NCI-H460 (cell line): ENCODE measurements around the gene TBC1D16. TPM values are rescaled to one million over a fixed set of nuclear protein-coding genes. Genes with fewer than 3 reads are reported as not detected.
A peak's percentile ranks its signal among the peaks of the same experiment; 100 is the strongest.
"Not testable (repeated sequence)": the region's sequence is repeated elsewhere in the genome, so short reads cannot be mapped to it uniquely, and the experiment has no call there.

Experiments
- DNase-seq: peaks from one replicate; pipeline ENCODE4 v3.0.0-alpha.2; 2016; ENCODE audit warnings: low read depth; ENCODE audit errors: extremely low read depth
- total RNA-seq: library from RNA; depleted of rRNA; stranded (reverse); fragments of >200 nt; shearing (Covaris generic); gene quantifications from 2 replicates; pipeline ENCODE4 v1.2.3, GENCODE V29; 2014

TBC1D16 gene
- total RNA-seq, 1 experiment from 2014 or later: 12.4 TPM

DNA sequence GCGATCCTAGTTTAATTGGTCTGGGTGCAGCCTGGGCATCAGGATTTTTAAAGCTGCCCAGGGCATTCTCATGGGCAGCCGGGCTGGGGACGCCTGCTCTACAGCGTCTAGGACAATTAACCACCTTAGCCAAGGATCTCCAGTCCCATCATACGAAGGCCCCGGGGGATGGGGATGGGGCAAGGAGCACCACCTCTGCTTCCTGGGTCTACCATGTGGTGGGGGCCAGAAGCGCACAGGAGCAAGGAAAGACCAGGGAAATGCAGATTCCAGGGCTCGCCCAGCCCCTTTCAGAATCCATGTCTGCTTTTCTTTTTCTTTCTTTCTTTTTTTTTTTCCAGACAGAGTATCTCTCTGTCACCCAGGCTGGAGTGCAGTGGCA, 29.3 kb downstream of the TBC1D16 start:
- no peak for DNase-seq

GRCh38 chr17:80005360-80006338, 30.0 kb downstream of the TBC1D16 start:
- DNase-seq: peak; percentile 36

DNA sequence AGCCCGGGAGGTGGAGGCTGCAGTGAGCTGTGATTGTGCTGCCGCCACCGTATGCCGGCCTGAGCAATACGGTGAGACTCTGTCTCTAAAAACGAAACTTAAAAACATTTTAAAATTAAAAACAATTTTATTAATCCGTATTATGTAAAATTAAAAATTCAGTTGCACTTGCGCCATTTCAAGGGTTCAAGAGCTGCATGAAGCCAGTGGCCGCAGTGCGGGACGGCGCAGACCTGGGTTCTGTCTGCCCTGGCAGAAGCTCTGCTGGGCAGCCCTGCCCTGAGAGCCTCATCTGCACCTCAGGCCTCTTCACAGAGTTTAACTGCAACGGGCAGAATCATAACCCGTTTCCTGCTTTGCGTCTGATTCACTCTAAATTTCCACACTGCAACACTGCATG, 31.7 kb downstream of the TBC1D16 start:
- DNase-seq: no peak

- DNase-seq: no peak
Observed at GRCh38 chr17:80002690-80003490, 32.8 kb downstream of the TBC1D16 start.

DNA sequence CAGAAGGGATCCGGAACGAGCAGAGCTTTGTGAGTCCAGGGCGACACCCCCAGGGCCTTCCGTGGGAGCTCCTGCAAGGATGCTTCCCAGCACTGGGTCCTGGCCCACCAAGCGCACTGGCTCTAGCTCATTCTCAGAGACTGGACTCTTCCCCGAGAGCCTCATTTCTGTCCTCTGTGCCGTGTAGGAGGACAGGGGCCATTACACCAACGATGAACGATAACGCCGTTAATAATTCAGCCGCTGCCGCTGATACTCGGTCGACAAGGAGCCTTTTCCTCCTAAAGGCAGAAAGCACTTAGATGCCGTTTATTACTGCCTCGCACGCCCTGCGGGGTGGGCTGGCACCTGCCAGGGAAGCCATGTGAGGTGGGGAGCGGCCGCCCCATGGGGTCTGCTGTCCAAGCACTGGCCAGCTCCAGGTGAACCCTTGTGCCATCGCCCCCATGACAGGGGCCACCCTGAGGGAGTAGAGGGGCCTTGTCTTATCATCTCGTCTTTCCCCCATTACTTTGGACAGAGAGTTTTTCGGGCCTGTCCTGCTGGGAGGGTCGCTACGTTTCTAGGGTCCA, 33.5 kb downstream of the TBC1D16 start:
- no peak for DNase-seq

- no peak for DNase-seq
Observed at GRCh38 chr17:80000981-80001775, 34.5 kb downstream of the TBC1D16 start.

DNA sequence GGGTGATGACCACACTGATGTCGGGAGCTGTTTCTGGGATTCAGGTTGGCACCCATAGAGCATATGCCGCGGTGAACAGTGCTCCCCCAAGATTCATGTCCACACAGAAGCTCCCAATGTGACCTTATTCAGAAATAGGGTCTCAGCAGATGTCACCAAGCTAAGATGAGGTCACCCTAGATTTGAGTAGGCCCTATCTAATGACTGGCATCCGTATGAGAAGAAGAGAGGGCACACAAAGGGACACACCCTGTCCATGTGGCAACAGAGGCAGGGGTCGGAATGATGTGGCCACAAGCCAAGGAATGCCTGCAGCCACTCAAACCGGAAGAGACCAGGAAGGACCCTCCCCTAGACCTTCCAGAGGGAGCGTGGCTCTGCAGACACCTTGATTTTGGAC, 35.5 kb downstream of the TBC1D16 start:
- no peak for DNase-seq

GRCh38 chr17:79997011-79997660, 38.5 kb downstream of the TBC1D16 start:
- DNase-seq: no peak

DNA sequence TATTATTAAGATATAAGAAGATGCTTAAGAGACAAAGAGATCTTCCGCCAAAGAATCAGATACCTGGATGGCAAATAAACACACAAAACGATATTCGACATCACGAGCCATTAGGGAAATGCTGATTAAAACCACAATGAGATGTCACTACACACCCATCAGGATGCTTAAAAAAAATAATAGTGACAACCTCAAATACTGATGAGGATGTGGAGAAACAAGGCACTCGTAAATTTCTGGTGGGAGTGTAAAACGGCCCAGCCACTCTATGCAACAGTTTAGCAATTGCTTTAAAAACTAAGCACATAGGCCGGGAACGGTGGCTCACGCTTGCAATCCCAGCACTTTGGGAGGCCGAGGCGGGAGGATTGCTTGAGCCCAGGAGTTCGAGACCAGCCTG, 39.4 kb downstream of the TBC1D16 start:
- no peak for DNase-seq

DNA sequence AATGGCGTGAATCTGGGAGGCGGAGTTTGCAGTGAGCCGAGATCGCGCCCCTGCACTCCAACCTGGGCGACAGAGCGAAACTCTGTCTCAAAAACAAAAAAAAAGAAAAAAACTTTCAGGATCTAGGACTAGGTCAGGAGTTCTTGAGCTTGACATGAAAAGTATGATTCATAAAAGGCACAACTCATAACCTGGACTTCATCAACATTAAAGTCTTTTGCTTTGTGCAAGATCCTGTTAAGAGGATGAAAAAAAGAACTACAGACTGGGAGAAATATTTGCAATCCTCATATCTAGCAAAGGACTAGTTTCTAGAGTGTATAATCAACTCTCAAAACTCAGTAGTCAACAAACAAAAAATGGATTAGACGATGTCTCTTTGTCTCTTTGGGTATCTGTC, 40.0 kb downstream of the TBC1D16 start:
- DNase-seq: no peak

- DNase-seq: no peak
Observed at GRCh38 chr17:79994602-79995001, 41.1 kb downstream of the TBC1D16 start.

- not testable (repeated sequence) for DNase-seq
Observed at GRCh38 chr17:79994228-79994569, 41.5 kb downstream of the TBC1D16 start.

DNA sequence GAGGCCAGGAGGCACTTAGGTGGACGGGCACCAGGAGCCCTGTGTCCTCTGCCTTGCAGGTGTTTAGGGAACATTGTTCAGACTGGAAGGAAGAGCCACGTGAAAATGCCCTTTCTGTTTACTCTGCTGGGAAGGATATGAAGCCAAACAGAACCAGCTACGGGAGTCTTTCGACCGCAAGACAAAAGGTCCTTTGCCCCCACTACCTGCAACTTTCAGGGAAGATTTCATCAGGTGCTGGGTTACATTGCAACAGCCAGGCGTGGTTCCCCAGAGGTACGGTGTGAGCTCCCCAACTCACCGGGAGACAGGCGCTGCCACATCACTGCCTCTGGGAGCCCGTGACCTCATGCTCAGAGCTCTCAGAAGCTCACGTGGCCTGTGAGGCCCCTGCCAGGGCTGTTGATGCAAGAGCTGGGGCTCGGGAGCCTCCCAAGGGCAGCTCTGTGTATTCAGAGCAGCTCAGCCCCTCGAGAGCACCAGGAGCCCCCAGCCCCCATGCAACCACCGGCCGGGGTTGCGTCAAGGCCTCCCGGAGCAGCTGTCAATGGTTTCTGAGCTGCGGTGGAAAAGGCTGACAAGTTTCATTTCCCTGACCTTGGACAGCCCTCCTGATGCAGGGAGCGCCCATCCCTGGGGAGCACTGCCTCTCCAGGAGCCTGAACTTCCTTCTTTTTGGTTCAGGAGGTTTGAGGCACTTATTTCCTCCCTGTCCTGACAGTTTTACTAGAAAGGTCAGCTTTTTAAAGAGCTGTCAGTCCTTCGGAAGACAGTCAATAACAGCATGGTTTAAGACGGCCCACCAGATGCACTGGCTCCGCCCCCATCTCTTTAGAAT, 42.1 kb downstream of the TBC1D16 start:
- peak; percentile 76 for DNase-seq

DNA sequence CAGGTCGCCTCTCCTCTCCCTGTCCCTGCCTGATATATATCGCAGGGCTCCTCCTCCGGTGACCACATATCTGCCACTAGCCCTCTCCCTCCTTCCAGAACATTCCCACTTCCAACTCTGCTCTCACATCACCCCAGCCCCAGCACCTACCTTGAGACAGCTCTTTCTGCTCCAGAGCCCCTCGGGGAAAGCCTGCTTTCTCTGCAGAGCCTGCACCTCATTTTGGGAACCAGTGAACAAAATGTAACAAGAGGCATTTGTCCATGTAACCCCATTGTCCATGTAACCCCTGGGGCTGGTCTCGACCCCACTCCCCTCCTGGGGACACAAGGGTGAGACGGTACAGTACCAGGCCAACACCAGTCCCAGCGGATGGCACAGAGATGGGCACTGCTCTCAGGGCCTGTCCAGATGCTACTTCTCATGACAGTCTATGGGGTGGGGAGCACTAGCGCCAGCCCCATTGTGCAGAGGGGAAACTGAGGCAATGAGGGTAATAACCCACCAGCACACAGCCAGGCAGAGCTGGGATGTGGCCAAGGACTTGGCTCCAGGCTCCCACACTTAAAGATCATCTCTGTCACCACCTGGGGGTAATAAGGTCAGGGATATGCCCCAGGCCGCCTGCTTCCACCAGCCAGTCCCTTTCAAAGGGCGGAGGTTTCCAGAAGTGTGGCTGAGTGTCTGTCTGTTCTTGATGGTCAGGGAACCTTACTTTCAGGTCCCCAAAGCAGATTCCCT, 42.9 kb downstream of the TBC1D16 start:
- no peak for DNase-seq

DNA sequence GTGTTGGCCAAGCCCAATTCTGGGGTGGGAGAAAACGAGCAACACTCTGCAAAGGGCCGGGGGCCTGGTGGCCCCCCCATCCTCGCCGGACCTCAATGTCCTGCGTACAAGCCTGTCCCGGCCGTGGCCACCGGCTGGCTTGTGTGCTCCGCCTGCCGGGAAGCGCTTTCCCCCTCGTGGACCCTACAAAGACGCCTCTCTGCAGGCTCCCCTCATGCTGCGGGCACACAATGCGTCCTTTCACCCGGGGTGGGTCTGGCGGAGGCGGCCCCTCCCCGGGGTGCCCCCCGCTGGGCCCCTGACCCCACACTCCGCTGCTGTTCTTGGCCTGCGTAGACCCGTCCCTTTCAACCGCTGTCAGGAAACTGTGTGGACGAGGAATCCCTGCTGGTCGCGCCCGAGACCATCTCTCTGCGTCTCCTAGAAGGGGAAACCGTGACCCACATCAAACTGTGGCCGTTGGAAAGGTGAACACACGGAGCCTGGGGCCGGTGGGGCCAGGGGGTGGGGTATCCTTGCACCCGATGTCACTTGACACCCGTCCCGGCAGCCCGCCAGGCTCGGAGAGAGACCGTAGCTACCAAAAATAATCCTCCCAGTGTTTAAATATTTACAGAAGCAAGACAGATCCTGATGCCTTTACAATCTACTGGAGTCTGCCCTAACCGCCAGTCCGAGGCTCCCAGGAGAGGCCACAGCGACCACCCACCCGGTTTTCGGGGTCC, 43.6 kb downstream of the TBC1D16 start:
- no peak for DNase-seq

DNA sequence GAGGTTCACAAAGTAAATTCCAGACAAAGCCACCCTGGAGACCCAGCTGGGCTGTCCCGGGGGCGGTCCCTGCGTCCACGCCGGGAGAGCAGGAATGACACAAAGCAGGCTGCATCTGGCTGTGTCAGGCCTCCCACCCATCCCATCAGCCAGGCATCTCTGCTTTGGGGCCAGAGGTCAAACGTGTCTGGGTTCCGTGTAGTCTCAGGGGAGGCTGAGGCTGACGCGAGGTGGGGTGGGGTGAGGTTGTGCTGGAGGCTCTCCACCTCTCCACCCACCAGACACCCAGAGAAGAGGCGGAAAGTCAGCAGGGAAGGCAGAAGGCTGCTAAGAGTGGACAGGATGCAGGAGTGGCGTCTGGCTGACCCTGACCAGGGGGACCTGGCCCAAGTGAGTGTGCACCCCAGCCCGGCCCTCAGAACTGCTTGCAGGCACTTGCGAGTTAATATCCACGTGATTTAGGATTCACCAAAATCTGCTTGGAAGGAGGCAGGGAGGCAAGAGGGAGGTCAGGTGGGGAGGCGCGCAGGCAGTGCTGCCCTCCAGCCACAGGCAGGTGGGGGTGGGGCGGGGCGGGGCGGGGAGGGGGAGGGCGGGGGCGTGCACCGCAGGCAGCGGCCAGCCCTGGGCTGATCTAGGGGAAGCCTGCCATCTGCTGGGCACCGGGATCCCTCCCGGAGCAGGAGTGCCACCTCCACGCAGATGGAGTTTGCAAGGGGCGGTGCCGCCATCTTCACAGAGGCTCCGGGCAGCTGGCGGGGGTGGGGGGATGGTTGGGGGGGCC, 44.3 kb downstream of the TBC1D16 start:
- peak; percentile 83 for DNase-seq

DNA sequence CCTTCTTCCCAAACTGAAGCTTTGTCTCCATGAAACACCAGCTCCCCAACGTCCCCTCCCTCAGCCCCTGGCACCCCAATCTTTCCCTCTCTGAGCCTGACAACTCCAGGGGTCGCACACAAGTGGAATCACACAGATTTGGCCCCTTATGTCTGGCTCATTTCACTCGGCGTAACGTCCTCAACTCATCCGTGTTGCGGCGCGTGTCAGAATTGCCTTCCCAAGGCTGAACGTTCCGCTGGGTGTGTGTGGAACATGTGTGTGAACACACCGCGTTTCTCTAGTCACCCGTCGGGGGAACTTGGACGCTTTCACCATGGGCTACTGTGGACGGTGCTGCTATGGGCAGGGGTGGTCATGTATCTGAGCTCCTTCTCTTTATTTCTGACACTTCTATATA, 45.0 kb downstream of the TBC1D16 start:
- DNase-seq: no peak
